Endothelial cell of umbilical vein (primary cell): ENCODE results near the gene DCUN1D4. TPM values are rescaled to one million over a fixed set of nuclear protein-coding genes. Genes with fewer than 3 reads are reported as not detected.

Experiments
- BruUV-seq: library from RNA; stranded (reverse); fragments of 400-500 nt; replicated peaks from 2 replicates; lab custom pipeline; 2021; lab: Mats Ljungman, UMichigan
- CTCF ChIA-PET: fragments of 300-600, 350-600 bp; sonication (Branson Sonifier 250); formaldehyde crosslinking; loops from one replicate; lab custom pipeline; 2021; ENCODE audit warnings: antibody characterized with exemption, inconsistent platforms; lab: Charles Lee
- POLR2A ChIA-PET: fragments of 300-600, 350-600 bp; sonication (Branson Sonifier 250); formaldehyde crosslinking; loops from one replicate; lab custom pipeline; 2021; ENCODE audit warnings: antibody characterized with exemption, inconsistent platforms; lab: Charles Lee
- DNase-seq: peaks from one replicate; pipeline ENCODE4 v3.0.0-alpha.2; 2011; ENCODE audit warnings: low read depth, low spot score
- FAIRE-seq: peaks from 2 replicates; lab custom pipeline; 2011; peaks lifted over from hg19 to GRCh38; lab: Jason Lieb, UNC
- H2AFZ ChIP-seq: 2 replicates; pipeline ENCODE4 v1.6.0; 2012; ENCODE audit warnings: low read depth, low read length, control low read depth, inconsistent platforms
- H3K27ac ChIP-seq: 2 replicates; pipeline ENCODE4 v1.5.1; 2011; ENCODE audit warnings: low read depth, mild to moderate bottlenecking, control low read depth, low read length, moderate library complexity; ENCODE audit not compliant: insufficient read depth
- H3K27me3 ChIP-seq, 2 experiments: 2 replicates each; pipeline versions ENCODE4 v1.6.0 to v1.6.1; 2011; ENCODE audit warnings: low read length in 2 of 2, mixed read lengths in 1 of 2; ENCODE audit not compliant: control insufficient read depth in 2 of 2, insufficient read depth in 2 of 2
- H3K36me3 ChIP-seq, 2 experiments: 2 replicates in 1 of 2; 3 replicates in 1 of 2; pipeline ENCODE4 v1.5.1; 2011; ENCODE audit warnings: low read length in 2 of 2, mild to moderate bottlenecking in 1 of 2, moderate library complexity in 1 of 2; ENCODE audit not compliant: control insufficient read depth in 2 of 2, insufficient read depth in 2 of 2; ENCODE audit errors: extremely low read depth in 1 of 2
- H3K4me1 ChIP-seq: 3 replicates; pipeline ENCODE4 v1.5.1; 2011; ENCODE audit warnings: mild to moderate bottlenecking, low read length; ENCODE audit not compliant: control insufficient read depth, insufficient read depth; ENCODE audit errors: extremely low read depth
- H3K4me2 ChIP-seq: 2 replicates; pipeline ENCODE4 v1.6.1; 2011; ENCODE audit warnings: low read length, control low read depth, mixed read lengths; ENCODE audit not compliant: insufficient read depth
- H3K4me3 ChIP-seq, 3 experiments: fragments of 200-600 bp in 1 of 3; sonication (generic), shearing (Covaris generic) in 1 of 3; replicated peaks in 1 of 3; 2 replicates each; pipeline ENCODE4 v1.5.1; 2011 to 2016; ENCODE audit warnings: control low read depth in 3 of 3, low read length in 3 of 3, mild to moderate bottlenecking in 2 of 3, inconsistent platforms in 1 of 3, low read depth in 1 of 3, moderate library complexity in 1 of 3; ENCODE audit not compliant: insufficient read depth in 1 of 3
- H3K79me2 ChIP-seq: 2 replicates; pipeline ENCODE4 v1.6.0; 2012; ENCODE audit warnings: low read length, inconsistent platforms; ENCODE audit not compliant: control insufficient read depth, insufficient read depth
- H3K9ac ChIP-seq: replicated peaks from 2 replicates; pipeline ENCODE3; 2011; ENCODE audit warnings: low read length, control low read depth; ENCODE audit not compliant: insufficient read depth; ENCODE audit errors: extremely low read depth
- H3K9me1 ChIP-seq: replicated peaks from 3 replicates; pipeline ENCODE4 v1.6.0; 2011; ENCODE audit warnings: mild to moderate bottlenecking, low read length; ENCODE audit not compliant: control insufficient read depth, insufficient read depth; ENCODE audit errors: extremely low read depth
- H3K9me3 ChIP-seq: replicated peaks from 2 replicates; pipeline ENCODE4 v1.5.1; 2012; ENCODE audit warnings: low read length, inconsistent platforms; ENCODE audit not compliant: control insufficient read depth, insufficient read depth
- H4K20me1 ChIP-seq: replicated peaks from 2 replicates; pipeline ENCODE3; 2011; ENCODE audit warnings: mild to moderate bottlenecking, low read length; ENCODE audit not compliant: control insufficient read depth, insufficient read depth; ENCODE audit errors: extremely low read depth
- EZH2 ChIP-seq: IDR thresholded peaks from 2 replicates; pipeline ENCODE4 v1.6.1; 2012; ENCODE audit warnings: borderline replicate concordance, low read depth, mild to moderate bottlenecking, moderate library complexity, low read length, inconsistent platforms; ENCODE audit not compliant: severe bottlenecking
- FOS ChIP-seq: IDR thresholded peaks from 2 replicates; pipeline ENCODE4 v1.6.1; 2011; ENCODE audit warnings: mild to moderate bottlenecking, low read length, moderate library complexity, borderline replicate concordance; ENCODE audit not compliant: insufficient read depth
- JUN ChIP-seq: IDR thresholded peaks from 2 replicates; pipeline ENCODE4 v1.6.1; 2011; ENCODE audit warnings: borderline replicate concordance, low read depth; ENCODE audit not compliant: insufficient read length, insufficient read depth
- MYC ChIP-seq: IDR thresholded peaks from one replicate; pipeline ENCODE4 v1.6.1; 2011; ENCODE audit warnings: mild to moderate bottlenecking, low read depth, low read length
- POLR2A ChIP-seq: IDR thresholded peaks from 2 replicates; pipeline ENCODE4 v1.6.1; 2012; ENCODE audit warnings: low read depth, mild to moderate bottlenecking, control low read depth, low read length
- POLR2AphosphoS5 ChIP-seq: IDR thresholded peaks from 2 replicates; pipeline ENCODE4 v1.6.1; 2012; ENCODE audit warnings: low read depth, mild to moderate bottlenecking, control low read depth, low read length, moderate library complexity; ENCODE audit not compliant: insufficient read depth
- dilution Hi-C: fragments of 300-500 bp; cut with MboI; formaldehyde crosslinking; loops from one replicate; pipeline ENCODE4 v1.15.0; 2019; ENCODE audit warnings: low sequenced_read_pairs; ENCODE audit not compliant: extremely low pct_ligation_motif_present
- intact Hi-C: fragments of 100-400 bp; cut with micrococcal nuclease; formaldehyde crosslinking; loops from one replicate; pipeline ENCODE4 v1.10.0; 2022
- polyA plus RNA-seq, 4 experiments: library from polyadenylated mRNA; depleted of rRNA in 3 of 4; stranded (reverse) in 3 of 4; unstranded in 1 of 4; fragments of >200 nt; gene quantifications; 2 replicates each; pipeline versions ENCODE4 v1.2.1 to v1.2.3, GENCODE V29; 2011 to 2012; ENCODE audit warnings: missing spikeins in 1 of 4
- total RNA-seq: library from RNA; stranded (reverse); gene quantifications from 2 replicates; pipeline ENCODE4 v1.2.3, GENCODE V29; 2021
- TF ChIP-seq, protein P1 (sequence below): IDR thresholded peaks from 2 replicates; pipeline ENCODE4 v1.6.1; 2011; ENCODE audit not compliant: insufficient read depth, insufficient read length

The DCUN1D4 gene
- total and polyA plus RNA-seq, 2 donors (not counting 3 experiments of a cell fraction or from before 2014, with no cell fraction given): 24.8 to 50.6 TPM

DNA sequence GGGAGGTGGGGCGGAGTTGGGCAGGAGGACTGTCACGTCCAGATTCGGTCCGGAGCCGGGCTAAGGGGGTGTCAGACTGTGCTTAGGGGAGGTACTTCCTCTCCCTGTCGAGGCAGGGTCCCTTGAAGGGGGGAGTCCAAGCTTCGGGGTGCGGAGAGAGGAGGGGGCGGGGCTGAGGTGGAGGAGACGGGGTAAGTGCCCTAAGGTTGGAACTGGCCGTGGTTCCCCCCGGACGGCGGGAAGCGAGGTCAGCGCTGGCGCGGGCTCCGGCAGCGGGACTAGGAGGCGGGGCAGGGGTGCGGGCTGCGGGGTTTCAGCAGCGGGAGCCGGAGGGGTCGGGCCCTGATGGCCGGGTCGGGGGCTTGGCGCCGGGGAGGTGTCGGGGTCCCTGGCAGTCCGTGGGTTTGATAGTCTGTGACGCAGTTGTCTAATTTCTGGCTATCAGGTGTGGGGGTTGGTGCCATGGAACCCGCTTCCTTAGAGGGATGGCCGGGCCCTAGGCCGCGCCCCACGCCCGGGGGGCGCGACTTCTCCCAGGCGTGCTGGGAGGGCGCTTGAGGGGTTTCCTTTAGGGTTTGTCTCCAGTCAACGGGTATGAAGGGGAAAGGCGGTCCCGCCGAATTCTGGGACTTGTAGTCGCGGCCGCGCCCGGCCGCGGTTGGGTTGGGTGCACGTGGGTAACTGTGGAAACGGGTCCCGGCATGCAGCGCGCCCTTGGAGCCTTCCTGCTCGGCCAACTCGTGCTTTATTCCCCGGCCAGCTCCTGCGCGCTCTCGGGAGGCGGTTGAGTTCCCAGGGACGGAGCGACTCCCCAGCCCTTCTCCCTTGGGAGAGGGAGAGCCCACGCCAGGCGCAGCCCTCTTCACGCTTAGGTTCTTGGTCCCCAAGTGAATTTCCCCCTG is 1.5 kb downstream of the DCUN1D4 start:
- ChIA-PET POLR2A (no interaction called here), CTCF (interaction anchor here (0.5 to 2.3 kb wide), 3 partner anchors 12 to 1067 kb away, joined by 3 to 12 read pairs (median 3); no protein-coding TSS in a partner anchor)
- intact Hi-C loops: loop anchor here (2.0 kb wide), 1 partner anchor 62 kb away; no protein-coding TSS in a partner anchor
- Histone ChIP-seq H3K9me3 (no peaks in the 10 kb centered on the region), H3K4me1 (peaks cover 9% of the 10 kb centered on the region), H3K4me3 (peak overlapping the region; percentile 61 to 91 (median 84)), H3K9me1 (no peaks in the 10 kb centered on the region), H4K20me1 (no peaks in the 10 kb centered on the region), H3K27ac (peak overlapping the region; percentile 22), H3K36me3 (peaks cover 0 to 3% of the 10 kb centered on the region in 2 experiments), H3K27me3 (no peaks in the 10 kb centered on the region), H3K4me2 (peak overlapping the region; percentile 57), H2AFZ (peak overlapping the region; percentile 69), H3K9ac (peak overlapping the region; percentile 52), H3K79me2 (peaks cover 46% of the 10 kb centered on the region)
- DNase-seq (peak; percentile 89), FAIRE-seq (peak; percentile 97)
- BruUV-seq: no TSS peak
- dilution Hi-C loops: no loop called here
- TF ChIP-seq, protein P1, sequence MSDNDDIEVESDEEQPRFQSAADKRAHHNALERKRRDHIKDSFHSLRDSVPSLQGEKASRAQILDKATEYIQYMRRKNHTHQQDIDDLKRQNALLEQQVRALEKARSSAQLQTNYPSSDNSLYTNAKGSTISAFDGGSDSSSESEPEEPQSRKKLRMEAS: peak; percentile 91
- TF ChIP-seq POLR2A (peak; percentile 49), MYC (peak; percentile 70), FOS (no peak), JUN (no peak), EZH2 (no peak), POLR2AphosphoS5 (peak; percentile 62)
